Spleen (tissue), 11 donors: ENCODE data around the gene PI4K2A. TPM values are rescaled to one million over a fixed set of nuclear protein-coding genes. Genes with fewer than 3 reads are reported as not detected.
A peak's percentile ranks its signal among the peaks of the same experiment; 100 is the strongest.

Source experiments
- DNase-seq: peaks from one replicate; pipeline ENCODE4 v3.0.0-alpha.2; 2020
- H3K27ac ChIP-seq, 8 donors: fragments of 200-600 bp; sonication (generic) in 7 of 8; 1 replicate in 4 of 8; 2 replicates in 4 of 8; pipeline versions ENCODE4 v1.5.0 to v1.8.0; 2016 to 2021; ENCODE audit warnings: inconsistent platforms in 4 of 8, mild to moderate bottlenecking in 4 of 8, moderate library complexity in 1 of 8
- H3K27me3 ChIP-seq, 7 donors: fragments of 200-600 bp; sonication (generic) in 6 of 7; replicated peaks in 1 of 7; 1 replicate in 4 of 7; 2 replicates in 3 of 7; pipeline versions ENCODE4 v1.5.0 to v1.8.0; 2016 to 2021; ENCODE audit warnings: inconsistent platforms in 3 of 7, mild to moderate bottlenecking in 1 of 7
- H3K36me3 ChIP-seq, 6 donors: fragments of 200-600 bp; sonication (generic) in 5 of 6; 1 replicate in 4 of 6; 2 replicates in 2 of 6; pipeline versions ENCODE4 v1.5.0 to v1.8.0; 2016 to 2021; ENCODE audit warnings: inconsistent platforms in 2 of 6
- H3K4me1 ChIP-seq, 6 donors: fragments of 200-600 bp; sonication (generic) in 5 of 6; 1 replicate in 3 of 6; 2 replicates in 3 of 6; pipeline versions ENCODE4 v1.5.0 to v1.8.0; 2016 to 2021; ENCODE audit warnings: inconsistent platforms in 3 of 6
- H3K4me3 ChIP-seq, 8 donors: fragments of 200-600 bp; sonication (generic) in 7 of 8; 1 replicate in 4 of 8; 2 replicates in 4 of 8; pipeline versions ENCODE4 v1.5.0 to v1.8.0; 2016 to 2021; ENCODE audit warnings: inconsistent platforms in 4 of 8, mild to moderate bottlenecking in 4 of 8, moderate library complexity in 2 of 8
- H3K9me3 ChIP-seq, 8 donors: fragments of 200-600 bp; sonication (generic) in 7 of 8; 1 replicate in 4 of 8; 2 replicates in 4 of 8; pipeline versions ENCODE4 v1.5.0 to v1.8.0; 2016 to 2021; ENCODE audit warnings: inconsistent platforms in 4 of 8
- POLR2A ChIP-seq, 3 donors: fragments of 450-650 bp; IDR thresholded peaks; one replicate each; pipeline ENCODE4 v1.5.1; 2017; ENCODE audit warnings: antibody characterized with exemption in 3 of 3, mild to moderate bottlenecking in 1 of 3
- POLR2AphosphoS5 ChIP-seq, 3 donors: sonication (generic); formaldehyde crosslinking; IDR thresholded peaks; one replicate each; pipeline ENCODE4 v1.5.1; 2017; ENCODE audit warnings: antibody characterized with exemption in 3 of 3
- WGBS, 5 donors: extraction: QIAGEN DNeasy Blood & Tissue Kit in 3 of 5; methylation state at CpG; one replicate each; pipeline versions ENCODE4 v1.1.5 to v1.1.7; 2013 to 2018; 5-methylcytosine and 5-hydroxymethylcytosine counted together
- intact Hi-C: fragments of 100-400 bp; cut with DNase I; formaldehyde crosslinking; loops from one replicate; pipeline ENCODE4 v1.15.0; 2023; ENCODE audit warnings: low total_unique reads
- polyA plus RNA-seq, 3 donors: library from polyadenylated mRNA; stranded (reverse); fragments of 200-250 nt; gene quantifications; one replicate each; pipeline ENCODE4 v1.2.1, GENCODE V29; 2013
- total RNA-seq, 7 donors: library from RNA; depleted of rRNA in 3 of 7; stranded (reverse); fragments of >200 nt in 3 of 7; fragmentation: NEBNext Ultra II Directional in 4 of 7; extraction: Animal tissue kit (Norgen Biotek cat#: 25700) in 4 of 7; gene quantifications; one replicate each; pipeline versions ENCODE4 v1.1.0 to v1.2.1, GENCODE V29; 2016 to 2021
- TF ChIP-seq, protein P1 (sequence below), 11 experiments: fragments of 200-600 bp in 7 of 11; fragments of 450-650 bp in 4 of 11; sonication (generic) in 4 of 11; IDR thresholded peaks in 8 of 11; conservative IDR thresholded peaks in 3 of 11; 1 replicate in 7 of 11; 2 replicates in 4 of 11; pipeline versions ENCODE4 v1.4.0 to v1.8.0; 2016 to 2021; ENCODE audit warnings: antibody characterized with exemption in 11 of 11, inconsistent platforms in 4 of 11, mild to moderate bottlenecking in 1 of 11
- donor health status: healthy with polysubstance abuse.
- donor health status: DM: no; HTN: no; CAD: no; lungs with moderate emphysema.
- donor health status: DM: no; HTN: no; CAD: no.
- donor health status: Bipolar disorder and iron deficiency.
- donor health status: healthy.
- donor health status: DM: no; HTN: no; CAD: no.
- donor health status: DM: yes; HTN: yes; CAD: no.

Gene PI4K2A
- total and polyA plus RNA-seq, 10 donors, result 7.1 to 28.7 (median 22.5) TPM

DNA sequence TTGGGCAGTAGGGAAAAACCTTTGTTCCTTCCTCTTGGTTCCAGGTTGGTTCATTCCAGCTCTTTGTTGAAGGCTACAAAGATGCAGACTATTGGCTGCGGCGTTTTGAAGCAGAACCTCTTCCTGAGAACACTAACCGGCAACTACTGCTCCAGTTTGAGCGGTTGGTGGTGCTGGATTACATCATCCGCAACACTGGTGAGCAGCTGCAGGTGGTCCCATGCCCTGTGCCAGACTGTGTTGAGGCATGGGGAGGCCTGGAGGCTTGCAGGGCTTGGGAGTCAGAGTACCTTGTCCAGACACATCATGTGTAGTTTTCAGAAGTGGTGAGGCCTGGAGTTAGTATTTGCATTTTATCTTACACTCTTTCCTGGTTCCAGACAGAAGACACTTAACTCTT is 16.3 kb downstream of the PI4K2A start:
- Histone ChIP-seq H3K36me3 (peaks cover 3 to 94% (median 50%) of the 10 kb centered on the region in 6 donors), H3K27ac (no peak overlapping the region), H3K9me3 (no peaks in the 10 kb centered on the region), H3K4me3 (no peak overlapping the region), H3K27me3 (no peaks in the 10 kb centered on the region), H3K4me1 (peaks cover 0 to 4% (median 0%) of the 10 kb centered on the region in 6 donors)
- TF ChIP-seq, protein P1, sequence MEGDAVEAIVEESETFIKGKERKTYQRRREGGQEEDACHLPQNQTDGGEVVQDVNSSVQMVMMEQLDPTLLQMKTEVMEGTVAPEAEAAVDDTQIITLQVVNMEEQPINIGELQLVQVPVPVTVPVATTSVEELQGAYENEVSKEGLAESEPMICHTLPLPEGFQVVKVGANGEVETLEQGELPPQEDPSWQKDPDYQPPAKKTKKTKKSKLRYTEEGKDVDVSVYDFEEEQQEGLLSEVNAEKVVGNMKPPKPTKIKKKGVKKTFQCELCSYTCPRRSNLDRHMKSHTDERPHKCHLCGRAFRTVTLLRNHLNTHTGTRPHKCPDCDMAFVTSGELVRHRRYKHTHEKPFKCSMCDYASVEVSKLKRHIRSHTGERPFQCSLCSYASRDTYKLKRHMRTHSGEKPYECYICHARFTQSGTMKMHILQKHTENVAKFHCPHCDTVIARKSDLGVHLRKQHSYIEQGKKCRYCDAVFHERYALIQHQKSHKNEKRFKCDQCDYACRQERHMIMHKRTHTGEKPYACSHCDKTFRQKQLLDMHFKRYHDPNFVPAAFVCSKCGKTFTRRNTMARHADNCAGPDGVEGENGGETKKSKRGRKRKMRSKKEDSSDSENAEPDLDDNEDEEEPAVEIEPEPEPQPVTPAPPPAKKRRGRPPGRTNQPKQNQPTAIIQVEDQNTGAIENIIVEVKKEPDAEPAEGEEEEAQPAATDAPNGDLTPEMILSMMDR (IDR thresholded peaks at IDR 0.05 in 8 of 11, conservative IDR thresholded peaks at IDR 0.05 in 3 of 11), result no peak
- TF ChIP-seq POLR2A (IDR thresholded peaks at IDR 0.05) (no peak), POLR2AphosphoS5 (IDR thresholded peaks at IDR 0.05) (no peak)
- DNase-seq, result no peak
- 49 to 92% (median 77%) methylated on average over 5 of the region's 5 CpGs for WGBS, 5 donors
- intact Hi-C loops, result no loop called here

DNA sequence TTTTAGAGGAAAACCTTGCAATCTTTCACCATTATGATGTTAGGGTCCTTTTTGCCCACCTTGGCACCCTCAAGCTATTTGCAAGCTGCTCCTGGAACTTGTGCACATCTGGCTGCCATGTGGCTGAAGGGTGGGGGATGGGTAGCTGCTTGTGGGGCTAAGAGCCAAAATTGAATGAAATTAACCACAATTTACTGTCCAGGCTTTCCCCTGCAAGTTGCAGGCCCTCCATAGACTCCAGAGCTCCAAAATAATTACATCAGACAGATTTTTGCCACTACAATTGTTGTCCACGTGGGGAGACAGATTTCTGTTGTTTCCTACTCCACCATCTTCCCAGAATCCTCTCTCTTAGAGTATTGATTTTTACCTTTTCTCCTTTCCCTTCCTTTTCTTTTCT is 19.1 kb downstream of the PI4K2A start:
- no peaks in the 10 kb centered on the region for H3K4me1 ChIP-seq
- no peak overlapping the region for H3K4me3 ChIP-seq
- no peak overlapping the region for H3K27ac ChIP-seq
- TF ChIP-seq, protein P1 (IDR thresholded peaks at IDR 0.05 in 8 of 11, conservative IDR thresholded peaks at IDR 0.05 in 3 of 11), result no peak
- TF ChIP-seq POLR2AphosphoS5 (IDR thresholded peaks at IDR 0.05), result no peak
- TF ChIP-seq POLR2A (IDR thresholded peaks at IDR 0.05), result no peak
- intact Hi-C loops, result no loop called here
- peaks cover 0 to 94% (median 53%) of the 10 kb centered on the region in 6 donors for H3K36me3 ChIP-seq
- H3K27me3 ChIP-seq, result no peaks in the 10 kb centered on the region
- no peak for DNase-seq
- no peaks in the 10 kb centered on the region for H3K9me3 ChIP-seq
- 47 to 84% (median 72%) methylated on average over 1 of the region's 1 CpG for WGBS, 5 donors

DNA sequence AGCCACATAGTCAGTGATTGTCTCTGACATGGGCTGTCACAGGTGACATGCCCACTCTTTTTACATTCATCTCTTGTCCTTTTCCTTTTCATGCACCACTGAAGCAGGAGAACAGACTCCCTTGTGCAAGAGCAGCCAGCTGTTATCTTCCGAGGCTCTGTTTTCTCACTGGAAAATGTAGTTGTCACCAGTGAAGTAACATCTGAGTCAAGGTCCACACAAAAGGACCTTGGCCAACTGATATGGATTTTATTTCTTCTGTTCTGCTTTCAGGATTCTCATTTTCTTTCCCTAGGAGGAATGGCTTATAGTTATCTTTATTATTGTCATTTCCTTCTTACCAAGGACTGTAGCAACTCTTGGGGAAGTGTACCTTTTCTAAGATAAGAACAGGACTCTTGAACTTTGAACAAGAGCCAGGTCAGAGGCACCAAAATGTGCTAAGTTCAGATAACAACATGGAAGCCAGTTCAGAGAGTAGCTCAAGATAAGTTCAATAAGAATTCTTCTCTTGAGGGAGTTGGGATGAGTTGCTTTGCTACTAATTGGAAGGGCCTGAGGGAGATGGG is 23.9 kb downstream of the PI4K2A start:
- peaks cover 0 to 94% (median 56%) of the 10 kb centered on the region in 6 donors for H3K36me3 ChIP-seq
- H3K4me1 ChIP-seq, result no peaks in the 10 kb centered on the region
- peak overlapping the region in 2 of 8 donors; percentile 2 to 44 for H3K27ac ChIP-seq
- no peaks in the 10 kb centered on the region for H3K27me3 ChIP-seq
- intact Hi-C loops, result no loop called here
- WGBS, 5 donors, result 35 to 75% (median 52%) methylated on average over 1 of the region's 1 CpG
- no peak for TF ChIP-seq POLR2AphosphoS5 (IDR thresholded peaks at IDR 0.05)
- TF ChIP-seq, protein P1 (IDR thresholded peaks at IDR 0.05 in 8 of 11, conservative IDR thresholded peaks at IDR 0.05 in 3 of 11), result no peak
- no peaks in the 10 kb centered on the region for H3K9me3 ChIP-seq
- no peak for DNase-seq
- H3K4me3 ChIP-seq, result no peak overlapping the region

DNA sequence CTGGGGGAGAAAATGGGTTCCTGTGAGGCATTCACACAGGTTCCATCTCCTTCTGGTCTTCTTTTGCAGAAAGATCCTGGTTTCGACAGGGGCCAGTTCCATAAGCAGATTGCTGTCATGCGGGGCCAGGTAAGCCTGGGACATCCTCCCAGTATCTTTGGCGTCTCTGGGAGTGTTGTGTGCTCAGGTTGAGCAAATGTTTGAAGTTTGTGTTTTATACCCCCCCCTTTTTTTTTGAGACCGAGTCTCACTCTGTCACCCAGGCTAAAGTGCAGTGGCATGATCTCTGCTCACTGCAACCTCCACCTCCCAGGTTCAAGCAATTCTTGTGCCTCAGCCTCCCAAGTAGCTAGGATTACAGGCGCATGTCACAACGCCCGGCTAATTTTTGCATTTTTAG is 26.5 kb downstream of the PI4K2A start:
- 91 to 99% (median 96%) methylated on average over 7 of the region's 7 CpGs for WGBS, 5 donors
- TF ChIP-seq POLR2AphosphoS5 (IDR thresholded peaks at IDR 0.05), result no peak
- TF ChIP-seq POLR2A (IDR thresholded peaks at IDR 0.05), result no peak
- TF ChIP-seq, protein P1 (IDR thresholded peaks at IDR 0.05 in 8 of 11, conservative IDR thresholded peaks at IDR 0.05 in 3 of 11), result no peak

More for the DNA sequence above, 26.5 kb downstream of the PI4K2A start:
- intact Hi-C loops, result no loop called here
- Histone ChIP-seq H3K27ac (no peak overlapping the region), H3K4me3 (no peak overlapping the region), H3K27me3 (no peaks in the 10 kb centered on the region), H3K9me3 (no peaks in the 10 kb centered on the region), H3K4me1 (no peaks in the 10 kb centered on the region), H3K36me3 (peaks cover 0 to 100% (median 64%) of the 10 kb centered on the region in 6 donors)
- no peak for DNase-seq
